GM12801 (cell line): ENCODE data around the gene TPP1.

Experiments
- TF ChIP-seq, protein P1 (sequence below): IDR thresholded peaks from one replicate; pipeline ENCODE4 v1.5.1; 2011; ENCODE audit warnings: control low read depth; ENCODE audit not compliant: insufficient read length; ENCODE audit errors: extremely low read depth

Gene TPP1

DNA sequence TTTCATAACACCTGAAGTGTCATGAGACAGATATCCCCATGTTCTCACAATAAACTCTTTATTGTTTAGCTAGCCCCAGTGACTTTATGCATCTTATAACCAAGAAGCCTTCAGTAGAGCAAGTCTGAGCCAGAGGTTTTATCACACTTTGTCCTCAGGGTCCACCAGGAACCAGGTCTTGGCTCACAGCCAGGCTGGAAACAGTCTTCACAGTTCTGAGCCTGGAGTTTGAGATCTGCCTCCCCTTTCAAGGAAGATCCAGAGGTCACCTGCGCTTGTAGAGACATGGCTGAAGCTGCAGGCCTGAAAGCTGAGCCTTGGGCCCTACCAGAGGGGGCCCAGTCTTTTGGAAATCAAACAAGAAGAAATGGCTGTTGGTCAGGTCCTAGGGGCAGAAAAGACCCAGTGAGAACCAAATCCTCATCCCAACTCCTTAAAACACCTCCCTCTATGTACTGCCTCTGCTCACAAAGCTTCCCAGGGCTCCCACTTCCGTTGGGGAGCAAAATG is 19.3 kb downstream of the TPP1 start:
- TF ChIP-seq, protein P1, sequence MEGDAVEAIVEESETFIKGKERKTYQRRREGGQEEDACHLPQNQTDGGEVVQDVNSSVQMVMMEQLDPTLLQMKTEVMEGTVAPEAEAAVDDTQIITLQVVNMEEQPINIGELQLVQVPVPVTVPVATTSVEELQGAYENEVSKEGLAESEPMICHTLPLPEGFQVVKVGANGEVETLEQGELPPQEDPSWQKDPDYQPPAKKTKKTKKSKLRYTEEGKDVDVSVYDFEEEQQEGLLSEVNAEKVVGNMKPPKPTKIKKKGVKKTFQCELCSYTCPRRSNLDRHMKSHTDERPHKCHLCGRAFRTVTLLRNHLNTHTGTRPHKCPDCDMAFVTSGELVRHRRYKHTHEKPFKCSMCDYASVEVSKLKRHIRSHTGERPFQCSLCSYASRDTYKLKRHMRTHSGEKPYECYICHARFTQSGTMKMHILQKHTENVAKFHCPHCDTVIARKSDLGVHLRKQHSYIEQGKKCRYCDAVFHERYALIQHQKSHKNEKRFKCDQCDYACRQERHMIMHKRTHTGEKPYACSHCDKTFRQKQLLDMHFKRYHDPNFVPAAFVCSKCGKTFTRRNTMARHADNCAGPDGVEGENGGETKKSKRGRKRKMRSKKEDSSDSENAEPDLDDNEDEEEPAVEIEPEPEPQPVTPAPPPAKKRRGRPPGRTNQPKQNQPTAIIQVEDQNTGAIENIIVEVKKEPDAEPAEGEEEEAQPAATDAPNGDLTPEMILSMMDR: no peak

DNA sequence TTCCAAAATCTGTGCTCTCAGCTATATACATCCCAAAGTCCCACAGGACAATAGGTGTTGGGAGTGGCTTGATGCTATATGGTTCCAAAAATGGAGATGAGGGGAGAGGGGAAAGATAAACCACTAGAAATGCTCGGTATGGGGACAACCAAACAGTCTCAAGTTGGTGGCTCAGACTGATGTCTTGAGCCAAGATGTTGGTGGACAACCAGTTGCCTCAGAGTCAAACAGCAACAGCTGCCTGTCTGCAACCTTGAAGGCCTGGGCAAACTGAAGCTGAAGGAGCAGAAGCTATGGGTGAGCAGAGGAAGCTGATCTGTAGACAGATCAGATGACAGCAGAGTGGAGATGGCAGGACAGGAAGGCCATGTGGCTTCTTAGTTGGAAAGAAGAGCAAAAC is 19.8 kb downstream of the TPP1 start:
- TF ChIP-seq, protein P1: no peak

DNA sequence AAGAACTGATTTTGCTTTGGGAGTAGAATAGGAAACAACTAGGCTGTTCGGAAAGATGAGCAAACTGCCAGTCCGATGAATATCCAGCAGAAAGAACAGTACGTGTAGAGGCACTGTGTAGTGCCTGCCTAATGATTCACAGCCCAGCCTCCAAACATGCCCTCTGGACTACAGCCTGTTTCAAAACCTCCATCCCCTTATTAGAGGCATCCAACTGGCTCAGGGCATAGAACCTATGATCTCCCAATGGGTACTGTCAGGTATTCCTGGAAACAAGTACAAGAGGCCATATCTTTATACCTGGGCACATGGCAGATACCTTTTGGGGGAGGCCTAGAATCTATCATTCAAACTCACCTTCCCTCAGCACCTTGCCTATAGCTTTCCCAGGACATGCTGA is 20.7 kb downstream of the TPP1 start:
- TF ChIP-seq, protein P1: no peak

DNA sequence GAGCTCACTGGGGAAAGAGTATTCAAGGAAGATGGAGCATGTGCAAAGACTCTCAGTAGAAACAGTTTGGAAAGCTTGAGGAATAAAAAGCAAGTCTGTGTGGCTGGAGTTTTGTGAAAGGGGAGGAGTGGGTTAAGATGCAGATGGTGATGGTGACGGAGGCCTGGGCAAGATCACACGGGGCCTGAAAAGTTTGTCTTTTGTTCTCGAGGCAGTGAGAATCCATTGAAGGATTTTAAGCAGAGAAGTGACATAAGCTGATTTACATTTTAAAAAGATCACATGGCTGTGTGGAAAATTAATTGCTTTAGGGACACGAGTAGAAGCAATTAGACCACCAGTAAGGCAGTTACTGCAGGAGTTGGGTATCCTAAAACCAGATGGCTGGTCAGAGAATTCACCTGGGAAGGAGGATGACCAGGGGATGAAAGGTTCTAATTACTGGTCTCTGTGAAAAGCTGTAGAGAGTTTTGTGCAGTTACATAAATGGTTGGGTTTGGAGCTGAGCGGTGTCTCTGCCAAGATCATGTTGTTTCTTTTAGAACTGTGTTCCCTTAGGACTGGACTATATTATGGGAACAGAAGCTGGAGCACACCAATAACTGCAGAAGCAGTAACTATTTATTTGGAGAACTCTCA is 22.9 kb downstream of the TPP1 start:
- TF ChIP-seq, protein P1: no peak

DNA sequence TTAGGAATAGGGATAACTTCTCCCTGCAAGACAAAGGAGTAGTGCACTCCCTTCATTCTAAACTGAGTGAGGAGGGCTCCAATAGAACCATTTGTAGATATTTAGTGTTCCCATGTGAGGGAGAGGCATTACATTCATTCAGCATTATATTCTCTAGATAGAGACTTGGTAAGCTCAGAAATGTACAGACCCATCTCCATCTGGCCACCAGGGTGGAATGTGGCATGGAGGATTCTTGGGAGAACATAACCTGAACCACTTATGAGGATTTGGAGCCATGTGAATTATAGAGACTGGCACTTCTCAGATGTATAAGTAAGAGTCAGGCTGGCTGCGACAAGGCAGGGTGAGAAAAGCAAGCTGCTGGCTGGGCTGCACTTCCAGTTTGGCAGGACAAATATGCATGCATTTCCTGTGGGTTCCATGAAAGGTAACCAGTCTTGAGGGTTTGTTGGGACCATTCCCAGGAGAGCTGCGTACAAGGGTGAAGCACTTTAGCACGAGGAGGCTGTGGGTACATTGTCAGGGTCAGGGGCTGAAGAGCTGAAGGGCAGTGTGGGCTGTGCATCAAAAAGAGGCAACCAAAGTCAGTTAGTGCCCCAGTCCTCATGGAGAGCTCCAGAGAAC is 25.0 kb downstream of the TPP1 start:
- TF ChIP-seq, protein P1: no peak

DNA sequence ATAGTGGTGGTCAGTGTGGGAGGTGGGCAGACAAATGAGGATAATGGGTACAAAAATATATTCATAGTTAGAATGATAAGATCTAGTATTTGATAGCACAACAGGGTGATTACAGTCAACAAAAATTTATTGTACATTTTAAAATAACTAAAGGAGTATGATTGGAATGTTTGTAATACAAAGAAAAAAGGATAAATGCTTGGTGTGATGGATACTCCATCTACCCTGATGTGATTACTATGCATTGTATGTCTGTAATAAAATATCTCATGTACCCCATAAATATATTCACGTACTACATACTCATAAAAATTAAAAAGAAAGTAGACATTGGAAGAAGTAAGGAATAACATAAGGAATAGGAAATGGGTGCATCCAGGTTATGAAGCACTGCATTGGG is 31.2 kb downstream of the TPP1 start:
- TF ChIP-seq, protein P1: no peak

DNA sequence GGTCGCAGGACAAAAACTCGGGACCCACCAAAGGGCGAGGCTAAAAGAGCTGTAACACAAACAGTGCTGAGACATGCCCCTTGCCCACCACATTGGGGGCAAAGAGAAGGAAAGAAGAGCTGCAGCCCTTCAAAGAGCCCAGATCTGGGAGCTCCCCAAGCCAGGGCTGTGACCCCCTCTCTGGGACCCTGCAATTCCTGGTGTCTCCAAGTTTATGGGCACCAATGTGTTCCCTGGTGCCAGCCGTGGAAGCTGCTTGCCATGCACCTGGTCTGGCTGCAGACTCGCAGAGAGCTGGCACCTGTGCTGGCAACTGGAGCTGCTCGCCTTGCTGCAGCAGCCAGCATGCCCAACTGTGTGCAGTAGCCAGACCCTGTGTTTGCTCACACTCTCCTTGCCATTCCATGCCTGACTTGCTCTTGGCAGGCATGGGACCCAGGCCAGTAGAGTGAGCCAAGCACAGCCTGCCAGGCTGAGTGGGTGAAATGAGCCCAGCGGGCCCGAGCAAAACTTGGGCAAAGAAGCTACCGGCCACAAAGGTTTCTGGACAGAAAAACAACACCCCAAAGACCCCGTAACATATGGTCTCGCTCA is 31.8 kb downstream of the TPP1 start:
- TF ChIP-seq, protein P1: no peak
